Endodermal cell (in vitro differentiated cells): ENCODE measurements around the gene KEL. TPM values are rescaled to one million over a fixed set of nuclear protein-coding genes. Genes with fewer than 3 reads are reported as not detected.

Experiments used
- DNase-seq: peaks from one replicate; pipeline ENCODE4 v3.0.0-alpha.2; 2017
- H3K27ac ChIP-seq: 2 replicates; pipeline ENCODE4 v1.5.1; 2013; ENCODE audit warnings: mild to moderate bottlenecking, low read depth, low read length, moderate library complexity
- H3K27me3 ChIP-seq: 2 replicates; pipeline ENCODE4 v1.6.1; 2013; ENCODE audit warnings: mild to moderate bottlenecking, low read length, moderate library complexity; ENCODE audit not compliant: insufficient read depth, control insufficient read depth, poor library complexity, severe bottlenecking
- H3K36me3 ChIP-seq: 2 replicates; pipeline ENCODE4 v1.7.0; 2013; ENCODE audit warnings: mild to moderate bottlenecking, low read length, moderate library complexity; ENCODE audit not compliant: control insufficient read depth, insufficient read depth
- H3K4me1 ChIP-seq: one replicate; pipeline ENCODE4 v1.7.0; 2013; ENCODE audit warnings: low read length; ENCODE audit not compliant: control insufficient read depth, insufficient read depth
- H3K4me3 ChIP-seq: 2 replicates; pipeline ENCODE4 v1.5.1; 2013; ENCODE audit warnings: mild to moderate bottlenecking, low read length, moderate library complexity
- H3K9ac ChIP-seq: 2 replicates; pipeline ENCODE4 v1.6.1; 2013; ENCODE audit warnings: mild to moderate bottlenecking, low read length, moderate library complexity; ENCODE audit not compliant: poor library complexity, severe bottlenecking; ENCODE audit errors: extremely low read depth
- H3K9me3 ChIP-seq: 2 replicates; pipeline ENCODE4 v1.6.1; 2013; ENCODE audit warnings: mild to moderate bottlenecking, low read length, moderate library complexity; ENCODE audit not compliant: control insufficient read depth
- H3K27ac Mint-ChIP-seq: 2 replicates; pipeline ENCODE4 v1.8.0; 2020; ENCODE audit warnings: mixed read lengths
- H3K27me3 Mint-ChIP-seq: 2 replicates; pipeline ENCODE4 v1.8.0; 2021; ENCODE audit warnings: mild to moderate bottlenecking, mixed read lengths; ENCODE audit not compliant: insufficient read depth
- H3K36me3 Mint-ChIP-seq: 2 replicates; pipeline ENCODE4 v1.8.0; 2020; ENCODE audit warnings: low read depth, mixed read lengths
- H3K4me1 Mint-ChIP-seq: 2 replicates; pipeline ENCODE4 v1.8.0; 2020; ENCODE audit warnings: mixed read lengths
- H3K4me3 Mint-ChIP-seq: 2 replicates; pipeline ENCODE4 v1.8.0; 2020; ENCODE audit warnings: mild to moderate bottlenecking, moderate library complexity, mixed read lengths
- H3K9me3 Mint-ChIP-seq: 2 replicates; pipeline ENCODE4 v1.8.0; 2020; ENCODE audit warnings: mild to moderate bottlenecking, mixed read lengths
- CTCF ChIP-seq: fragments of 200-600 bp; sonication (generic); conservative IDR thresholded peaks from 2 replicates; pipeline ENCODE4 v1.5.0; 2021; ENCODE audit warnings: antibody characterized with exemption, mild to moderate bottlenecking
- WGBS, 2 experiments: methylation state at CpG; one replicate each; pipeline versions ENCODE4 v1.1.5 to v1.1.7; 2013; ENCODE audit warnings: missing lambda C conversion rate in 2 of 2, mixed read lengths in 1 of 2; ENCODE audit not compliant: insufficient coverage in 1 of 2, insufficient read length in 1 of 2; 5-methylcytosine and 5-hydroxymethylcytosine counted together
- total RNA-seq, 2 donors: library from RNA; stranded (reverse); fragmentation: NEBNext Ultra II Directional in 1 of 2; extraction: Animal tissue kit (Norgen Biotek cat#: 25700) in 1 of 2; gene quantifications; 2 replicates in 1 of 2; 3 replicates in 1 of 2; pipeline ENCODE4 v1.2.1, GENCODE V29; 2021

KEL gene
- total RNA-seq, 2 donors from 2014 or later: 79.4 to 86.0 TPM

- peaks cover 3% of the 10 kb centered on the region for H3K27me3 Mint-ChIP-seq
- no peak for TF ChIP-seq CTCF
Measured at GRCh38 chr7:142998966-142999365, 36.8 kb upstream of the KEL start.

GRCh38 chr7:142997456-142997989 is 35.4 kb upstream of the KEL start:
- Histone ChIP-seq H3K27me3 (no peaks in the 10 kb centered on the region), H3K27ac (no peak overlapping the region), H3K9me3 (no peaks in the 10 kb centered on the region), H3K36me3 (no peaks in the 10 kb centered on the region), H3K9ac (no peak overlapping the region), H3K4me3 (no peak overlapping the region), H3K4me1 (no peaks in the 10 kb centered on the region)
- 75 to 93% methylated on average over 3 to 4 of the region's 4 CpGs for WGBS, 2 experiments
- Mint-ChIP-seq H3K4me1 (peaks cover 4% of the 10 kb centered on the region), H3K36me3 (no peaks in the 10 kb centered on the region), H3K27me3 (peaks cover 3% of the 10 kb centered on the region), H3K27ac (no peak overlapping the region), H3K4me3 (no peak overlapping the region), H3K9me3 (peaks cover 11% of the 10 kb centered on the region)
- DNase-seq: no peak
- TF ChIP-seq CTCF: no peak

More at GRCh38 chr7:142998966-142999365, 36.8 kb upstream of the KEL start:
- no peaks in the 10 kb centered on the region for H3K4me1 ChIP-seq
- Mint-ChIP-seq H3K36me3 (no peaks in the 10 kb centered on the region), H3K9me3 (peaks cover 5% of the 10 kb centered on the region), H3K27ac (no peak overlapping the region), H3K4me1 (peaks cover 5% of the 10 kb centered on the region), H3K4me3 (no peak overlapping the region)
- no peaks in the 10 kb centered on the region for H3K27me3 ChIP-seq
- H3K36me3 ChIP-seq: no peaks in the 10 kb centered on the region
- WGBS, 2 experiments: 94 to 95% methylated on average over 4 to 6 of the region's 6 CpGs
- no peaks in the 10 kb centered on the region for H3K9me3 ChIP-seq
- H3K9ac ChIP-seq: no peak overlapping the region
- no peak overlapping the region for H3K27ac ChIP-seq
- no peak for DNase-seq
- H3K4me3 ChIP-seq: no peak overlapping the region

- Histone ChIP-seq H3K27ac (no peak overlapping the region), H3K9me3 (no peaks in the 10 kb centered on the region), H3K9ac (no peak overlapping the region), H3K36me3 (no peaks in the 10 kb centered on the region), H3K4me3 (no peak overlapping the region), H3K4me1 (no peaks in the 10 kb centered on the region), H3K27me3 (no peaks in the 10 kb centered on the region)
- Mint-ChIP-seq H3K4me3 (no peak overlapping the region), H3K4me1 (no peaks in the 10 kb centered on the region), H3K9me3 (peaks cover 11% of the 10 kb centered on the region), H3K27ac (no peak overlapping the region), H3K27me3 (peaks cover 3% of the 10 kb centered on the region), H3K36me3 (no peaks in the 10 kb centered on the region)
- no peak for TF ChIP-seq CTCF
- DNase-seq: no peak
- 91% methylated on average over 3 of the region's 3 CpGs; no CpG with 5 or more reads in 1 of the 2 experiments for WGBS, 2 experiments
Measured at GRCh38 chr7:142992427-142992826, 30.3 kb upstream of the KEL start.
